K562 (cell line): Measurements from ENCODE around the gene BOD1L1.

ENCODE experiments used
- CHCHD3 ChIP-seq: fragments of 250-450 bp; sonication (Bioruptor Pico); IDR thresholded peaks from 2 replicates; pipeline ENCODE4 v2.1.2; 2022; ENCODE audit warnings: mild to moderate bottlenecking
- CTCF ChIP-seq, 3 experiments: IDR thresholded peaks in 2 of 3; conservative IDR thresholded peaks in 1 of 3; 2 replicates each; pipeline ENCODE4 v1.5.1; 2011 to 2012; ENCODE audit warnings: low read length in 3 of 3, mild to moderate bottlenecking in 3 of 3, control low read depth in 2 of 3, improper control_type of control experiment in 1 of 3, inconsistent platforms in 1 of 3, low read depth in 1 of 3, mixed read lengths in 1 of 3, moderate library complexity in 1 of 3; ENCODE audit not compliant: insufficient read depth in 2 of 3
- ETV1 ChIP-seq: fragments of 450-650 bp; conservative IDR thresholded peaks from 2 replicates; pipeline ENCODE4 v1.6.1; 2016; ENCODE audit warnings: missing genetic modification characterization, control low read depth, low read depth, missing compliant biosample characterization
- GABPB1 ChIP-seq: sonication (generic); formaldehyde crosslinking; IDR thresholded peaks from 2 replicates; pipeline ENCODE4 v1.8.0; 2022; ENCODE audit warnings: mild to moderate bottlenecking, missing genetic modification reagents
- MXI1 ChIP-seq: IDR thresholded peaks from 2 replicates; pipeline ENCODE4 v1.6.1; 2011; ENCODE audit warnings: low read depth, mild to moderate bottlenecking, improper control_type of control experiment, low read length
- MYBL2 ChIP-seq, 2 experiments: fragments of 450-650 bp in 1 of 2; sonication (generic) in 1 of 2; formaldehyde crosslinking in 1 of 2; IDR thresholded peaks; 2 replicates each; pipeline versions ENCODE4 v1.6.1 to v1.8.1; 2017 to 2022; ENCODE audit warnings: borderline replicate concordance in 1 of 2, inconsistent platforms in 1 of 2, low read depth in 1 of 2, mild to moderate bottlenecking in 1 of 2, missing genetic modification reagents in 1 of 2, moderate library complexity in 1 of 2
- POLR2A ChIP-seq: fragments of 450-650 bp; conservative IDR thresholded peaks from 2 replicates; pipeline ENCODE4 v1.6.1; 2016
- PTBP1 ChIP-seq: fragments of 200-400 bp; formaldehyde crosslinking; IDR thresholded peaks from 2 replicates; pipeline ENCODE4 v1.6.1; 2017; ENCODE audit warnings: low read depth, low read length
- RAD51 ChIP-seq: fragments of 450-650 bp; IDR thresholded peaks from 2 replicates; pipeline ENCODE4 v1.7.1; 2016; ENCODE audit warnings: low read depth, mild to moderate bottlenecking, borderline replicate concordance
- USF2 ChIP-seq: sonication (generic); formaldehyde crosslinking; IDR thresholded peaks from 2 replicates; pipeline ENCODE4 v1.5.0; 2020; ENCODE audit warnings: missing genetic modification reagents
- YBX1 ChIP-seq: fragments of 450-650 bp; IDR thresholded peaks from 2 replicates; pipeline ENCODE4 v1.7.1; 2016; ENCODE audit warnings: mild to moderate bottlenecking
- ZBTB7A ChIP-seq: IDR thresholded peaks from 2 replicates; pipeline ENCODE4 v1.6.1; 2011; ENCODE audit warnings: low read depth, mild to moderate bottlenecking, low read length, moderate library complexity, borderline replicate concordance; ENCODE audit not compliant: control insufficient read depth
- TF ChIP-seq, protein P1 (sequence below): fragments of 450-650 bp; formaldehyde crosslinking; IDR thresholded peaks from 2 replicates; pipeline ENCODE4 v1.4.0; 2022; ENCODE audit warnings: mild to moderate bottlenecking, moderate library complexity
- TF ChIP-seq, protein P2 (sequence below): fragments of 250-450 bp; sonication (Bioruptor Pico); IDR thresholded peaks from 2 replicates; pipeline ENCODE4 v1.8.0; 2021; ENCODE audit warnings: borderline replicate concordance, mild to moderate bottlenecking, moderate library complexity; ENCODE audit not compliant: poor library complexity, severe bottlenecking

DNA sequence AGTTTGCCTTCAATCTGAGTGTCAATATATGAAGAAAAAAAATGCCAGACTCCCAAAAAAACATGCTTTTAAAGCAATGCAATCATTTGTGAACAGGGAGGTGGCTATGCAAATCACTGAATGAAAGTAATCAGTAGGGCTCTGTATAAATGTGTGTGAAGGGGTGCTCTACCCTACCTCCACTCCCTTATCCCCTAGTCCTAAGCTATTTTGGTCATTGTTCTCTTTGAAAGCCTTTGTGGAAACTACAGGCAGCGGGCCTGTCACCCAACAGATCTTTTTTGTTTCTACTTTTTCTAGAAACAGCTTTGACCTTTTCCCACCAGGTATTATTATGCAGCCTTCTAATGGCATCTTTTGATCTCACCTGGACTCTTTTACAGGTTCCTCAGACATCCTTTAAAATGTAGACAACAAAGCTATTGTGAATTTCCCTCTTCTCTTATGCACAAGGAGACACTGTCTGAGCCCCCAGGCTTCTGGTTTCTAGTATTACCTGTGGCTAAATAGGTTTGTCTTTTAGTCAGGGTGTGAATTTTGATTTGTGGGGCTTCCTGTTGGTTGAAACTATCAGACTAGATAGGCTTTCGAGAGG lies 9.2 kb downstream of the BOD1L1 start:
- no peak for TF ChIP-seq GABPB1
- TF ChIP-seq, protein P1, sequence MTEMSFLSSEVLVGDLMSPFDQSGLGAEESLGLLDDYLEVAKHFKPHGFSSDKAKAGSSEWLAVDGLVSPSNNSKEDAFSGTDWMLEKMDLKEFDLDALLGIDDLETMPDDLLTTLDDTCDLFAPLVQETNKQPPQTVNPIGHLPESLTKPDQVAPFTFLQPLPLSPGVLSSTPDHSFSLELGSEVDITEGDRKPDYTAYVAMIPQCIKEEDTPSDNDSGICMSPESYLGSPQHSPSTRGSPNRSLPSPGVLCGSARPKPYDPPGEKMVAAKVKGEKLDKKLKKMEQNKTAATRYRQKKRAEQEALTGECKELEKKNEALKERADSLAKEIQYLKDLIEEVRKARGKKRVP (CRISPR knock-in tag): no peak
- TF ChIP-seq MYBL2 (IDR thresholded peaks at IDR 0.05; ENCODE audit: low read depth): no peak
- no peak for TF ChIP-seq MYBL2 (CRISPR knock-in tag; IDR thresholded peaks at IDR 0.05; ENCODE audit: borderline replicate concordance)
- TF ChIP-seq CHCHD3 (CRISPR knock-in tag): no peak
- no peak for TF ChIP-seq POLR2A
- no peak for TF ChIP-seq CTCF (IDR thresholded peaks at IDR 0.05 in 2 of 3, conservative IDR thresholded peaks at IDR 0.05 in 1 of 3; ENCODE audit: insufficient read depth in 2 of 3, low read depth in 1 of 3, low read length in 3 of 3)
- TF ChIP-seq PTBP1: no peak
- TF ChIP-seq RAD51: no peak
- TF ChIP-seq MXI1: no peak
- TF ChIP-seq, protein P2, sequence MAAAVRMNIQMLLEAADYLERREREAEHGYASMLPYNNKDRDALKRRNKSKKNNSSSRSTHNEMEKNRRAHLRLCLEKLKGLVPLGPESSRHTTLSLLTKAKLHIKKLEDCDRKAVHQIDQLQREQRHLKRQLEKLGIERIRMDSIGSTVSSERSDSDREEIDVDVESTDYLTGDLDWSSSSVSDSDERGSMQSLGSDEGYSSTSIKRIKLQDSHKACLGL (CRISPR knock-in tag): no peak
- TF ChIP-seq ETV1 (tag): no peak
- TF ChIP-seq USF2 (CRISPR knock-in tag): no peak
- no peak for TF ChIP-seq ZBTB7A
- no peak for TF ChIP-seq YBX1
